ENCODE measurements around the gene TFPI.

The TFPI gene

DNA sequence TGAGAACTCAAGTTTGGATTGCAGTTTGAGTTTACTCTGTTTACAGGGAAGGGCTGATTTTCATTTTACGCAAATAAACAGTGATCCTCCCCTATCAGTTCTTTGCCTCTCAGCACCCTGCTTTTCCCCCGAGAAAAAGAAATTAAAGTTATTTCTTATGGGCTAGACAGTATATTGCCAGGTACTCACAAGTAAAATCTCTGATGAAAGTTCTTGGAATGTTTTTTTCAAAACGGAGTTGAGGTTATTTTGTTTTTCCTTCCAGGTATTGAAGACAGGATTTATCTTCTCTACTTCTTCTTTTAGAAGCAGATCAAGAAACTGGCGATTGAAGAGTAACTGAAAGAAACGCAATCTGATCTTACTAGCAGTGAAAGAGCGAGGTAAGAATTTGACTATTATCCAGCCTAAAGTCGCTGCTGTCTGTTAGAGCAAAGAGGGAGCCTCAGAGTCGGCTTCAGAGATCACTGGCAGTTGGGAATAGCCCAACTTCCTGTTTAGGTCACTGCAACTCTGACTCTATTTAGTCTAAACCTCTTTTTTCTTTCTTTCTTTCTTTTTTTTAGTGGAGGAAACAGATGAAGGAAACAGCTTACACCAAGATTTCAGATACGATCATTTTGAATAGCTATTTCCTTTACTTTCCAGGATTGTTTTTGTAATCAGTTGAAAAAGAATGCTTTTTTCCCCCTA is at the start of gene TFPI:
Gene TFPI, minus strand, starts transcription at position 425 of the 693 bp plus-strand sequence. CDS start 50,667 bp downstream, outside the sequence.
- H3K4me1 ChIP-seq (ENCODE audit: control insufficient read depth, low read depth, low read length): peaks cover 4% of the 10 kb centered on the region
- H3K36me3 ChIP-seq (ENCODE audit: control insufficient read depth, low read depth, low read length): no peaks in the 10 kb centered on the region
- H3K9me3 ChIP-seq (ENCODE audit: control insufficient read depth, low read depth, low read length): no peaks in the 10 kb centered on the region
- H3K4me3 ChIP-seq (ENCODE audit: low read length): no peak within 1 kb of the TSS
- H3K27ac ChIP-seq (ENCODE audit: low read length): peak within 1 kb of the TSS; percentile 49
- H3K27me3 ChIP-seq (ENCODE audit: control insufficient read depth, insufficient read depth, low read length): no peaks in the 10 kb centered on the region
- peak within 1 kb of the TSS; percentile 38 for H3K9ac ChIP-seq (ENCODE audit: low read length)

DNA sequence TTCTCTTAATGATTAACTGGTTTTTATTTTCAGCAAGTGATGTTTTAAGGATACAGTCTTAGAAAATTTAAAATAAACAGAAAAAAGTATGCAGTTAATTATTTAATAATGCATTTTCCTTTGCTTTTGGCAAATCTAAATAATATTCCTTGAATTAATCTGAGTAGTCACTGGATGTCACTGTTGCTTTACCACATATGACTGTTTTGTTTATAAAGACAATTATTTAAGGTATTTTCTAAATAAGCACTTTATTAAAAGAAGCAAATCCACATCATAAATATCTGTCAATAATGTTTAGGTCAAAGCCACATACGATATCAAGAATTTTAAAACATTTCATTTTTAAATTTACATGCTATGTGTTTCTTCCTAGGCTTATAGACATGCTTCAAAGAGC is 40.6 kb upstream of the TFPI start:
- Histone ChIP-seq H3K9ac (ENCODE audit: low read length) (no peak overlapping the region), H3K4me3 (ENCODE audit: low read length) (no peak overlapping the region), H3K27ac (ENCODE audit: low read length) (no peak overlapping the region), H3K9me3 (ENCODE audit: control insufficient read depth, low read depth, low read length) (no peaks in the 10 kb centered on the region), H3K36me3 (ENCODE audit: control insufficient read depth, low read depth, low read length) (no peaks in the 10 kb centered on the region), H3K27me3 (ENCODE audit: control insufficient read depth, insufficient read depth, low read length) (no peaks in the 10 kb centered on the region), H3K4me1 (ENCODE audit: control insufficient read depth, low read depth, low read length) (peaks cover 3% of the 10 kb centered on the region)

DNA sequence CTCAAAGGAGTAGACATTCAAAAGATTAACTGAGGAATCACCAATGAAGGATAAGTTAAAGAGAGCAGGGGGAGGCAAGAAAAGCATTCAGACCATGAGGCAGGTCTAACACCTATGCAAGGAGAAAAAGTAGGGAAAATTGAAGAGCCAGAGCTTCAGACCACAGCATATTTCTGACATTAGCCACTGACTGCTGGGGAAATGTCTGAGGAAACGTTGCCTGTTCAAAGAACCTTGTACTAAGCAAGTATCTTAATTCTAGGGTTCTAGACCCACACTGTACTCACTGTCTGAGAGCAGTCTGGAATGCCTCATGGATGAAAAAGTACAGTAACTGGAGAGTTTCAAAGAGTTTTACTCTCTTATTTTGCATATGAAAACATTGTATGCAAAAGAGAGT is 39.5 kb upstream of the TFPI start:
- Histone ChIP-seq H3K9me3 (ENCODE audit: control insufficient read depth, low read depth, low read length) (no peaks in the 10 kb centered on the region), H3K4me1 (ENCODE audit: control insufficient read depth, low read depth, low read length) (peaks cover 3% of the 10 kb centered on the region), H3K27ac (ENCODE audit: low read length) (no peak overlapping the region), H3K4me3 (ENCODE audit: low read length) (no peak overlapping the region), H3K9ac (ENCODE audit: low read length) (no peak overlapping the region), H3K36me3 (ENCODE audit: control insufficient read depth, low read depth, low read length) (no peaks in the 10 kb centered on the region), H3K27me3 (ENCODE audit: control insufficient read depth, insufficient read depth, low read length) (no peaks in the 10 kb centered on the region)

DNA sequence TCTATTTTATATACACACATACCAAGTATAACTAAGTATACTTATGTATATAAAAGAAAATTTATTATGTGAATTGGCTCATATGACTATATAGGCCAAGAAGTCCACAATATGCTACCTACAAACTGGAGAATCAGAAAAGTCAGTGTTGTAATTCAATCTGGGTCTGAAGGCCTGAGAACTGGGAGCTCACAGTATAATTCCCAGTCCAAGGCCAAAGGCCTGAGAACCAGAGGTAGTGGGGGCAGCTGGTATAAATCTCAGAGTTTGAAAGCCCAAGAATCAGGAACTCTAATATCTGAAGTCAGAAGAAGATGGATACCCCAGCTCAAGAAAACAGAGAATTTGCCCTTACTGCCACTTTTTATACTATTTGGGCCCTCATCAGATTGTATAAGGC is 38.9 kb upstream of the TFPI start:
- Histone ChIP-seq H3K9me3 (ENCODE audit: control insufficient read depth, low read depth, low read length) (no peaks in the 10 kb centered on the region), H3K27me3 (ENCODE audit: control insufficient read depth, insufficient read depth, low read length) (no peaks in the 10 kb centered on the region), H3K36me3 (ENCODE audit: control insufficient read depth, low read depth, low read length) (no peaks in the 10 kb centered on the region), H3K27ac (ENCODE audit: low read length) (no peak overlapping the region), H3K4me3 (ENCODE audit: low read length) (no peak overlapping the region), H3K4me1 (ENCODE audit: control insufficient read depth, low read depth, low read length) (peaks cover 3% of the 10 kb centered on the region), H3K9ac (ENCODE audit: low read length) (no peak overlapping the region)

DNA sequence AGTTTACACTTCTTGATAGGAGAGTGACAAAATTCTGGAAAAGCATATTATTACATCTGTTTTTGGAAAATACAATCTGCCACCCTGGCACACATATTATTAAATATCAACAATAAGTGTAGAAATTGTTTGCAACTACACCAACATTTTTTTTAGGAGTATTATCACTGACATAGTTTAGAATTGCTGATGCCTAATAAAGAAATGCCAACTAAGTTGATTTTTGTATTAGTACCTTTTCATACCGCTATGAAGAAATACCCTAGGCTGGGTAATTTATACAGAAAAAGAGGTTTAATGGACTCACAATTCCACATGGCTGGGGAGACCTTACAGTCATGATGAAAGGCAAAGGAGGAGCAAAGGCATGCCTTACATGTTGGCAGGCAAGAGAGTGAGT is 35.9 kb upstream of the TFPI start:
- no peak overlapping the region for H3K9ac ChIP-seq (ENCODE audit: low read length)
- H3K27ac ChIP-seq (ENCODE audit: low read length): no peak overlapping the region
- no peak overlapping the region for H3K4me3 ChIP-seq (ENCODE audit: low read length)
- no peaks in the 10 kb centered on the region for H3K36me3 ChIP-seq (ENCODE audit: control insufficient read depth, low read depth, low read length)
- no peaks in the 10 kb centered on the region for H3K27me3 ChIP-seq (ENCODE audit: control insufficient read depth, insufficient read depth, low read length)
- H3K4me1 ChIP-seq (ENCODE audit: control insufficient read depth, low read depth, low read length): peaks cover 3% of the 10 kb centered on the region
- no peaks in the 10 kb centered on the region for H3K9me3 ChIP-seq (ENCODE audit: control insufficient read depth, low read depth, low read length)

DNA sequence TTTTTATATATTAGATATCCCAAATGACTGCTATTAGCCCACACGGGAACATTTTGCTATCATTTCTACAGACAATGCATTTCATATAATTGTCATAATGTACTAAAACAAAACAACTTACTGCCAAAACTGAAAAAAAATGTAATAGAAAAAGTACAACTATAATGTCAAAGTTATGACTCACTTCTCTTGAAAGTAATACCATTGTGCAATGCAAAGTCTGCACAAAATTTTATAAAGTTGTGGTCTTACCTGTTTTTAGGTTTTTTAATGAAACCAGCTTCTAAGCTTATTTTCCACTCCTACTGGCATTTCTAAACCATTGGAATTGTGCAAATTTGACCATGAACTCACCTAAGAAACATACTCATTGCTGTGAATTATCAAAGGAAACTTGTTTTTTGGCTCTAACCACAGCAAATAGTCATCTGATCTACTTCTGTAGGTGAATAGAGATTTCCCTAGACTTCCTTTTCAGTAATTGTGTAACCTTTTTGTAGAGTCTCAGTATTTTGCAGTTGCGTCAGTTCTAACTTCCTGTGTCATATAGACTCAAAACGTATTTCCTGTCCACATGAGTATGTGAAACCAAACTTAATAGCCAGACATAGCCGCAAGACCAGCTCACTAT is 31.9 kb upstream of the TFPI start:
- H3K4me3 ChIP-seq (ENCODE audit: low read length): no peak overlapping the region
- no peaks in the 10 kb centered on the region for H3K9me3 ChIP-seq (ENCODE audit: control insufficient read depth, low read depth, low read length)
- no peaks in the 10 kb centered on the region for H3K4me1 ChIP-seq (ENCODE audit: control insufficient read depth, low read depth, low read length)
- H3K27ac ChIP-seq (ENCODE audit: low read length): no peak overlapping the region
- no peak overlapping the region for H3K9ac ChIP-seq (ENCODE audit: low read length)
- H3K36me3 ChIP-seq (ENCODE audit: control insufficient read depth, low read depth, low read length): no peaks in the 10 kb centered on the region
- no peaks in the 10 kb centered on the region for H3K27me3 ChIP-seq (ENCODE audit: control insufficient read depth, insufficient read depth, low read length)

DNA sequence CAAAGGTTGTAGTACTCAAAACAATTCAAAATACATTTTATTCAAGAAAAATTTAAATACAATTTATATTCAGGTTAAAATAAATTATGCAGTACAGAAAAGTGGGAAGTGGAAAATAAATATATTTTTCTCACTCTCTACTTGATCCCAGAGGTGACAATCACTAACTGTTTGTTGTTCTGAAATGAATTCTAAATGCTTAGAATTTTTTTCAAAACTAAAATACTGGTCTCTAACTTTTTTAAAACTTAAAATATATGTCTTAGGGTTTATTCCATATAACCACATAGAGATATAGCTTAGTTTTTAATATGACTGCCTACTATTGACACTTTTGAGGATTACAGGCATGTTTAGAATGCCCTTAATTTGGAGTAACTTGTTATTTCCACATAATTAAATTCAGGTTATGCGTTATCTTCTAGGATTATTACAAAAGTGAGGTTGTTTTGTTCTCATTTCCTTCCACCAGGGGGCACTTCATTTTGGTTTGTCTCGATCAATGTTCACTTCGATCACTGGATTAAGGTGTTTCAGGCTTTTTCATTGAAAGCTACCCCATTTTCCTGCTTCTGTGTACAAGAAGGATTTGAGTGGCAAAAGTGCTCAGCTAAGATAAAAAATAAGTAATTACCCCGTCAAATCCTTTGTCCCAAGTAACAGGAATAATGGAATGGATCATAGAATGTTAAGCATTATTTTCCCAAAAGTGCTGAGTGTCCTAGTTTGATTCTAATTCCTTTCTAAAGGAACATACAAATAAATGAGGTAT is 27.1 kb upstream of the TFPI start:
- Histone ChIP-seq H3K9me3 (ENCODE audit: control insufficient read depth, low read depth, low read length) (no peaks in the 10 kb centered on the region), H3K9ac (ENCODE audit: low read length) (no peak overlapping the region), H3K36me3 (ENCODE audit: control insufficient read depth, low read depth, low read length) (no peaks in the 10 kb centered on the region), H3K27ac (ENCODE audit: low read length) (no peak overlapping the region), H3K27me3 (ENCODE audit: control insufficient read depth, insufficient read depth, low read length) (no peaks in the 10 kb centered on the region), H3K4me3 (ENCODE audit: low read length) (no peak overlapping the region), H3K4me1 (ENCODE audit: control insufficient read depth, low read depth, low read length) (no peaks in the 10 kb centered on the region)

DNA sequence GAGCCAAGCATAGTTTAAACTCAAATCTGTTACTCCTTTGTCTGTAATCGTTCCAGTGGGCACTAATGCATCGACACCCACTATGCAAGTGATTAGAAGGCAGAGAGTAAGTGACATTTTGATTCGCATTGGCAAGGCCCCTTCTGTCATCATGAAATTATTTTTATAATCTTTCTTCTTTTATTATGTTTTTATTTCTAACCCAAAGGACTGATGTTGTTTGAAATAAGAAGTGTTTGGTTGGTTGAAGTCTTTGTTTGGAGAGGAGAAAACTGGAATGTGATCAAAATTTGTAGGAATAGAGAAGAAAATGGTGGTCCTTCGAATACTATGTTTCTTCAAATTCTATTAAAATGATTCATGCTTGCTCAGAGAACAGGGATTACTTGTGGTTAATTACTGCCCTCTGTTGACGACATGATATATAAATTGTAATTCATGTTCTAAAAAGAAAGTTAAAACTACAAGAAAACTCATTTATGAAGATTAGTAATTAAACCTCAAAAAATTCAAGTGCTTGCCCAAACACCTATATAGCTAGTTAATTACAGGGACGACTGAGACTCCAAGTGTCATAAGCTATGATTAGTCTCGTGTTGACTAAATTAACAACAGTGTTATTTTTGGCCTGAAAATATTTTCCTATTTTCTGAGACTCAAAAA is 26.4 kb upstream of the TFPI start:
- no peak overlapping the region for H3K9ac ChIP-seq (ENCODE audit: low read length)
- H3K4me1 ChIP-seq (ENCODE audit: control insufficient read depth, low read depth, low read length): peaks cover 5% of the 10 kb centered on the region
- H3K27ac ChIP-seq (ENCODE audit: low read length): no peak overlapping the region
- no peaks in the 10 kb centered on the region for H3K27me3 ChIP-seq (ENCODE audit: control insufficient read depth, insufficient read depth, low read length)
- no peak overlapping the region for H3K4me3 ChIP-seq (ENCODE audit: low read length)
- no peaks in the 10 kb centered on the region for H3K36me3 ChIP-seq (ENCODE audit: control insufficient read depth, low read depth, low read length)
- H3K9me3 ChIP-seq (ENCODE audit: control insufficient read depth, low read depth, low read length): no peaks in the 10 kb centered on the region

DNA sequence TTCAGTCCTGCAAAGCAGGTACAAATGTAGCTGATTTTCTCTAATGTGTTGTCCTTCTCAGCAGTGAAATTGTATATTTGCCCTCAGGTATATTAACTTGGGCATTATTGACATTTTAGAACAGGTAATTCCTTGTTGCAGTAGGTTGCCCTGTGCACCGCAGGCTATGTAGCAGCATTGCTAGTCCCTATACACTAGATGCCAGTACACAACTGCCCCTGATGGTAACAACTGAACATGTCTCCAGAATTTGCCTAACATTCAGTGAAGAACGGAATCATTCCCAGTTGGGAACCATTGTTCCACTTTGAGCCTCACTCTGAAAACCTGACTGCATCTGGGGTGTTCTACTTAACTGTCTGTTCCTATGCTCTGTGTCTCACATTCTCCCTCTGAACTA is 23.1 kb upstream of the TFPI start:
- H3K9me3 ChIP-seq (ENCODE audit: control insufficient read depth, low read depth, low read length): no peaks in the 10 kb centered on the region
- H3K27ac ChIP-seq (ENCODE audit: low read length): no peak overlapping the region
- no peaks in the 10 kb centered on the region for H3K27me3 ChIP-seq (ENCODE audit: control insufficient read depth, insufficient read depth, low read length)
- no peaks in the 10 kb centered on the region for H3K36me3 ChIP-seq (ENCODE audit: control insufficient read depth, low read depth, low read length)
- H3K9ac ChIP-seq (ENCODE audit: low read length): no peak overlapping the region
- peaks cover 15% of the 10 kb centered on the region for H3K4me1 ChIP-seq (ENCODE audit: control insufficient read depth, low read depth, low read length)
- no peak overlapping the region for H3K4me3 ChIP-seq (ENCODE audit: low read length)

DNA sequence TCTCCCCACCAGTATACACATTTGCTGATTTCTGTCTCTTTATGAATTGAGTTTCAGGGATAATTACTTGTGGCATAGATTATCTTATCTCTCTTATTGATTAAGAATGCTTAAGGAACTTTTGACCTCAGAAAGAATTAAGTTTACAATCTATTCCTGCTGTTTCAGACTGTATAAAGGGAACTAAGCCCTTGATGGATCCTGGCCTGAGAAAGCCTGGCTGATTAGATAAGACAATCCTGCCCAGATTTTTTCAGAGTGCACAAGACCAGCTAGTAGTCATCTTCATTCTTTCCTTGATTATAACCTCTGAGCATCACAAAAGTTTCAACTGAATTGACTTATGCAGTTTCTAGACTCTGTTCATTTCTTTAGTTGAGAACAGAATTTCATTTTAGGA is 22.7 kb upstream of the TFPI start:
- Histone ChIP-seq H3K4me3 (ENCODE audit: low read length) (no peak overlapping the region), H3K9ac (ENCODE audit: low read length) (no peak overlapping the region), H3K36me3 (ENCODE audit: control insufficient read depth, low read depth, low read length) (no peaks in the 10 kb centered on the region), H3K9me3 (ENCODE audit: control insufficient read depth, low read depth, low read length) (no peaks in the 10 kb centered on the region), H3K27me3 (ENCODE audit: control insufficient read depth, insufficient read depth, low read length) (no peaks in the 10 kb centered on the region), H3K4me1 (ENCODE audit: control insufficient read depth, low read depth, low read length) (peaks cover 15% of the 10 kb centered on the region), H3K27ac (ENCODE audit: low read length) (no peak overlapping the region)

DNA sequence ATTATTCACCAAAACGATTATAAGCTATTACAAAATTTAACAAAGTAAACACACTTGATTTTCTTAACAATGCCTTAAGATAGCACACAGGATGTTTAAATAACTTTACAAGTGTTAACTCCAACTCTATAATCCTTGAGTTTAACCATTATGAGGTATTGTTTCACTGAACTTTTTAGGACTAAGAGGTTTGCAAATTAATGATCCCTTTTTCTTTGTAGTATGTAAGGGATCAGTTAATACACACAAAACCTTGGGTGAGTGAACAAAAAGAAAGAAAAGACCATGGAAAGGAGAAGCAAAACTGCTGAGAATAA is 21.5 kb upstream of the TFPI start:
- H3K9ac ChIP-seq (ENCODE audit: low read length): no peak overlapping the region
- no peaks in the 10 kb centered on the region for H3K27me3 ChIP-seq (ENCODE audit: control insufficient read depth, insufficient read depth, low read length)
- H3K36me3 ChIP-seq (ENCODE audit: control insufficient read depth, low read depth, low read length): no peaks in the 10 kb centered on the region
- peaks cover 15% of the 10 kb centered on the region for H3K4me1 ChIP-seq (ENCODE audit: control insufficient read depth, low read depth, low read length)
- H3K4me3 ChIP-seq (ENCODE audit: low read length): no peak overlapping the region
- no peaks in the 10 kb centered on the region for H3K9me3 ChIP-seq (ENCODE audit: control insufficient read depth, low read depth, low read length)
- H3K27ac ChIP-seq (ENCODE audit: low read length): no peak overlapping the region

Data from iPS-18a (cell line).